GM12865 (cell line): ENCODE results near the gene ARL5C.

Source experiments
- DNase-seq: peaks from one replicate; pipeline ENCODE4 v3.0.0; 2010; ENCODE audit warnings: low read depth
- H3K4me3 ChIP-seq: 2 replicates; pipeline ENCODE4 v1.5.1; 2011; ENCODE audit warnings: mild to moderate bottlenecking, low read depth, low read length, control low read depth
- TF ChIP-seq, protein P1 (sequence below): IDR thresholded peaks from 2 replicates; pipeline ENCODE4 v1.5.1; 2011; ENCODE audit warnings: low read length, control low read depth, low read depth, inconsistent platforms; ENCODE audit not compliant: insufficient read depth; ENCODE audit errors: missing control alignments

ARL5C gene, protein sequence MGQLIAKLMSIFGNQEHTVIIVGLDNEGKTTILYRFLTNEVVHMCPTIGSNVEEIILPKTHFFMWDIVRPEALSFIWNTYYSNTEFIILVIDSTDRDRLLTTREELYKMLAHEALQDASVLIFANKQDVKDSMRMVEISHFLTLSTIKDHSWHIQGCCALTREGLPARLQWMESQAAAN

GRCh38 chr17:39165841-39166349 lies at the start of gene ARL5C:
Gene ARL5C (minus strand): TSS chr17:39166161. CDS start chr17:39165760, 401 bp downstream.
- TF ChIP-seq, protein P1, sequence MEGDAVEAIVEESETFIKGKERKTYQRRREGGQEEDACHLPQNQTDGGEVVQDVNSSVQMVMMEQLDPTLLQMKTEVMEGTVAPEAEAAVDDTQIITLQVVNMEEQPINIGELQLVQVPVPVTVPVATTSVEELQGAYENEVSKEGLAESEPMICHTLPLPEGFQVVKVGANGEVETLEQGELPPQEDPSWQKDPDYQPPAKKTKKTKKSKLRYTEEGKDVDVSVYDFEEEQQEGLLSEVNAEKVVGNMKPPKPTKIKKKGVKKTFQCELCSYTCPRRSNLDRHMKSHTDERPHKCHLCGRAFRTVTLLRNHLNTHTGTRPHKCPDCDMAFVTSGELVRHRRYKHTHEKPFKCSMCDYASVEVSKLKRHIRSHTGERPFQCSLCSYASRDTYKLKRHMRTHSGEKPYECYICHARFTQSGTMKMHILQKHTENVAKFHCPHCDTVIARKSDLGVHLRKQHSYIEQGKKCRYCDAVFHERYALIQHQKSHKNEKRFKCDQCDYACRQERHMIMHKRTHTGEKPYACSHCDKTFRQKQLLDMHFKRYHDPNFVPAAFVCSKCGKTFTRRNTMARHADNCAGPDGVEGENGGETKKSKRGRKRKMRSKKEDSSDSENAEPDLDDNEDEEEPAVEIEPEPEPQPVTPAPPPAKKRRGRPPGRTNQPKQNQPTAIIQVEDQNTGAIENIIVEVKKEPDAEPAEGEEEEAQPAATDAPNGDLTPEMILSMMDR, result no peak
- peak within 1 kb of the TSS; percentile 56 for H3K4me3 ChIP-seq
- no peak for DNase-seq

- TF ChIP-seq, protein P1, result no peak
- no peak for DNase-seq
- no peak overlapping the region for H3K4me3 ChIP-seq
Observed at GRCh38 chr17:39213852-39214251, 47.9 kb upstream of the ARL5C start.

DNA sequence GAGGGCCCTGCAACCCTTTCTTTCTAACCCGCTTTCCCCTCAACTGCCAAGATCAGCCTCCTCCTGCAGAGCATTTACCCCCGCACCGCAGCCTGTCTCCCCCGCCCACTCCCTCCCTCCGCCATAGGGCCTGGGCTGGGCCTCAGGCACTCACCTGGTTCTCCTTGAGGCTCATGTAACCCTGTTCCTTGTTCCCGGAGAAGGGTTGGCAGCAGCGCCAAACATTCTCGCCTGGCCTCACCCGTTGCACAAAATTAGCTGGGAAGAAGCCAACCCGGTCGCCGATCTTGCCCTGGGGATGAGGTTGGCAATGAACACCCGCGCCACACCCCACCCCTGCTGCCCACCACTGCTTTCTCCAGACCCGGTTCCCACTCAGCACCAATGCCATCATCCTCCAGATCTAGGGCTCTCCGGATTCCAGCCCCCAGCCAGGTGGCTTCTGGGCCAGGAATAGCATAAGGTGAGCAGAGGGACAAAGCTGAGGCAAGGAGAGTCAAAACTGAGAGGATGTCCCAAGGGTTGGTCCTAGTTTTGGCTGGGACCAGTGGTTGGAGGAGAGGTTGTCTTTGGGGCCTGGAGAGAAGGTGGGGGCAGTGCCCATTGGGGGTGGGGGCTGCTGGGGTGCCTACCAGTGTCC lies 47.0 kb upstream of the ARL5C start:
- H3K4me3 ChIP-seq, result no peak overlapping the region
- TF ChIP-seq, protein P1, result no peak
- DNase-seq, result no peak

DNA sequence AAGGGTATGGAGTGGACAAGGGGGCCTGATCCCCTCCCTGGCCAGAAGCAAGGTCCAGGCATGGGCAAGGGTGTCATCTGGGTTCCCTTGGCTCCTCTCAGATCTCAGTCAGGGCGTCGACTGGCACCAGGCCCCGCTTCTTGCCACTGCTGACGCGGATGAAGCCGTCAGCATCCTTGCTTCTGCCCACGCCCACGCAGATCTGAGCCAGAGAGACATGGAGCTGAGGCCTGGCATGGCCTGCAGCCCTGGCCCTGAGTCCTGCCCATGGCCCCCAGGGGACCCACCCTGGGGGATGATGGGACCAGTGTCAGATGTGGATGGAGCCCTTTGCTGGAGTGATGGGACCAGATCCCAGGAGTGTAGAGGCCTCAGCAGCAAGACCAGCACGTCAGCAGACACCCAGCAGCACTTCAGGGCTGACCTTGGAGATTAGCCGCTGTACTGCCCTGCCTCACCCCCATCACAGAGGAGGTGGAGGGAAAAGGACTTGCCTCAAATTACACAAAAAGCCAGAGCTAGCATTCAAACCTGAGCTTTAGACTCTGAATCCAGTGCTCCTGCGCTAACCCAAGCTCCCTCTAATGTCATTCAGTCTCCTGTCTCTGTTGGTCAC lies 46.3 kb upstream of the ARL5C start:
- no peak overlapping the region for H3K4me3 ChIP-seq
- DNase-seq, result no peak
- TF ChIP-seq, protein P1, result no peak

- H3K4me3 ChIP-seq, result no peak overlapping the region; the same call in 1 of the 2 replicates
- TF ChIP-seq, protein P1, result no peak
- DNase-seq, result no peak
Observed at GRCh38 chr17:39210093-39210434, 44.1 kb upstream of the ARL5C start.

DNA sequence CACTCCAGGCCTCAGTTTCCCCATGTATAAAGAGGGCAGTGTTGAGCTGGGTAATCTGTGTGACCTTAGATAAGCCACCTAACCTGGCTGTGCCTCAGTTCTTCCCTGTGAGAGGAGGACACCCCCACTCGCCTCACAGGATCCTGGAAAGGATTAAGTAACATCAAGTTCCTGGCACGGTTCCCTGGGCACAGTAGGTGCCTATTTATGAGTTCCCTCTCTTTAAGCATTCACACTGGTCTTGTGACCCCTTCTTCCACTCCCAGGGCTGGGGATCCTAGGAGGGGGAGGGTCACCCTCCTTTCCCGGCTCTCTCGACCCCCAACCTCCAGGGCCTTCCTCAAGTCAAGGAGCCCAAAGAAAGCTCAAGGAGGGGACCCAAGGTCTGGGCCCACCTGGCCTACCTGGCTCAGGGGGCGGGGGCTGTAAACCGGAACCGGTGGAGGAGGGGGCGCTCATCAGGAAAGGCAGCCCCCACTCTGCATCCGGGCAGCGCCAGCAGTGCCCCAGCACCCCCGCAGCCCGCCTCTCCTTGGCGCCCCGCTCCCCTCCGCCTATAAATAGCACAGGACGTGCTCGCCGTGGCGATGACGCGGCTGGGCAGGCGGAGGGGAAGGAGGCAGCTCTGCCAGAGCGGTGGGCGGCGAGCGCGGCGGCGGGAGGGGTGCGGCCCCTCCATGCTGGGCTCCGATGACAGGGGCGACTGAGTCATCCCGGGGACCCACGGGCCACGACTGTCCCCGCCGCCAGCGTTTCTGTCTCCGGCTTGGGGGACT lies 43.5 kb upstream of the ARL5C start:
- H3K4me3 ChIP-seq, result no peak overlapping the region; the same call in 1 of the 2 replicates
- no peak for DNase-seq
- TF ChIP-seq, protein P1, result no peak
